ENCODE data around the gene CAMKK2. TPM values are rescaled to one million over a fixed set of nuclear protein-coding genes. Genes with fewer than 3 reads are reported as not detected.
"Not testable (repeated sequence)": the region's sequence is repeated elsewhere in the genome, so short reads cannot be mapped to it uniquely, and the experiment has no call there.

The CAMKK2 gene
- total RNA-seq, 1 experiment from 2014 or later, result 39.4 TPM

GRCh38 chr12:121259074-121259473, 37.4 kb downstream of the CAMKK2 start:
- in situ Hi-C loops (cut with HindIII; ENCODE audit: low pct_unique_long_range_greater_than_20kb, low sequenced_read_pairs), result no loop called here
- DNase-seq (ENCODE audit: low read depth), result no peak

DNA sequence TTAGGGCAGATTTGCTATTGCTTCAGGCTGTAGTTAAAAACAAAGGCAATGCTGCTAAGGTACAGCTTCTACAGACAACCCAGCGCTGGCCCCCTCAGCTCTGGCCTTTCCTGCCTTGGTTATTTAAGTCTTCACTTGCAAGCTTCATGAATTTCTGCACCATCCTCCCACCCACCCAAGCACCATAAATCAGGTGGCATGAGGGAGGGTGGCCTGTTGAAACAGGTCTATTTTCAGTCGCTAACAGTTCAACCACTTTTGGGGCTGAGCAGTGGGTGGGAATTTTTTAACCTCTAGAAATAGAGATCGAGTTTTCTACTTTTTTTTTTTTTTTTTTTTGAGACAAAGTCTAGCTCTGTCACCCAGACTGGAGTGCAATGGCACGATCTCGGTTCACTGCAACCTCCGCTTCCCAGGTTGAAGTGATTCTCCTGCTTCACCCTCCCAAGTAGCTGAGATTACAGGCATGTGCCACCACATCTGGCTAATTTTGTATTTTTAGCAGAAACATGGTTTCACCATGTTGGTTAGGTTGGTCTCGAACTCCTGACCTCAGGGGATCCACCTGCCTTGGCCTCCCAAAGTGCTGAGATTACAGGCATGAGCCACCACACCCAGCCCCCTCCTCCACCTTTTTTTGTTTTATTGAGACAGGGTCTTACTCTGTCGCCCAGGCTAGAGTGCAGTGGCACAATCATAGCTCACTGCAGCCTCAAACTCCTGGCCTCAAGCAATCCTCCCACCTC, 38.6 kb downstream of the CAMKK2 start:
- DNase-seq (ENCODE audit: low read depth); in situ Hi-C loops (cut with HindIII; ENCODE audit: low pct_unique_long_range_greater_than_20kb, low sequenced_read_pairs): not testable (repeated sequence)

- in situ Hi-C loops (cut with HindIII; ENCODE audit: low pct_unique_long_range_greater_than_20kb, low sequenced_read_pairs), result no loop called here
- DNase-seq (ENCODE audit: low read depth), result no peak
Measured at GRCh38 chr12:121255433-121255832, 41.1 kb downstream of the CAMKK2 start.

- in situ Hi-C loops (cut with HindIII; ENCODE audit: low pct_unique_long_range_greater_than_20kb, low sequenced_read_pairs), result no loop called here
- no peak for DNase-seq (ENCODE audit: low read depth)
Measured at GRCh38 chr12:121253638-121254335, 42.7 kb downstream of the CAMKK2 start.

GRCh38 chr12:121252712-121253345, 43.7 kb downstream of the CAMKK2 start:
- no peak for DNase-seq (ENCODE audit: low read depth)
- in situ Hi-C loops (cut with HindIII; ENCODE audit: low pct_unique_long_range_greater_than_20kb, low sequenced_read_pairs), result no loop called here

DNA sequence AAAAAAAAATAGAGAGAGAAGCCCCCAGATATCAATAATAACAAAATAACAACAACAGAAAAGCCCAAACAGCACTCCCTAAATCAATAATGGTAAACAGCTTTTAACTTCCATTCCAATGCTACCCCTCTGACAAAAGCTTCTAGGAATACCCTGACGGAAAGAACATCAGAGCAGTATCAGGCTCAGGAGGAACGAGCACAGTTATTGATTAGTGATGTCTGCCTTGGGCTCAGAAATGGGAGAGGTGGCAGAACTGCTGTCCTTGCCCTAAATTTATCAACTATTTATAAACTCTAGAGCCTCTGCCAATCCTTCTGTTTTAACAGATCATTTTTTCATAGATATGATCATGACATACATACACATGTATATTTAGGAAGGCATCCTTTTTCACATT, 44.7 kb downstream of the CAMKK2 start:
- no peak for DNase-seq (ENCODE audit: low read depth)
- in situ Hi-C loops (cut with HindIII; ENCODE audit: low pct_unique_long_range_greater_than_20kb, low sequenced_read_pairs), result no loop called here

DNA sequence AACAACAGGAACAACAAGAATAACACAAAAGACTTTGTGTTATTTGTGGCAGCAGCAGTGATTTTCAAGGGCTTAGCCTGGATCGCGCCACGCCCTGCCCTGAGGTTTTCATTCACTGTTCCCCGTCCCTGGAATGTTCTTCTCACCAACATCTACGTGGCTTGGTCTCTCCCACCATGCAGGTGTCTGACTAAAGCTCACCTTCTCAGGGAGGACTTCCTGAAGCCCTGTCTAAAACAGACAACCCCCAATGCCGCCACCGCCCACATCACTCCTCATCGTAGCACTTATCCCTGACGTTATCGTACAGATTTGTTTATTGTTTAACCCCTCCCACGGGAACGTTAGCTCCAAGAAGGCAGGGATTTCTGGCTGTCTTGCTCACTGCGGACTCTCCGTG, 46.1 kb downstream of the CAMKK2 start:
- in situ Hi-C loops (cut with HindIII; ENCODE audit: low pct_unique_long_range_greater_than_20kb, low sequenced_read_pairs), result no loop called here

DNA sequence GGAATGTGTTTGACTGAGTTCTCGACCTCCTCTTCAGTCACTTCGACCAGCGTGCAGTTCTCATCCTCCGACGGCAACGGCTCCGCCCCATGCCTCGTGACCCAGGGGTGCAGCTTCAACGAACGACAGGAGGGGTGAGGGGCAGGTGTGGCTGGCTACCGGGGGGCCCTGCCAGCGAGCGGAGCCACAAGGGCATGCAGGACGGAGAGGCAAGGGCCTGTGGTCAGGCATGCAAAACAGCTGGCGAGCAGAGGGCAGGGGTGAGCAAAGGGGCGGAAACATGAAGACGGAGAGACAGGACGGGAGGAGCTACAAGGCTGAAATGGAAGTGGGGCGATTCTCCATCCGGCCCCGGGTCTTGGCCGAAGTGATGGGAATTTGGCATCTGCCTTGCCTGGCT, 47.9 kb downstream of the CAMKK2 start:
- in situ Hi-C loops (cut with HindIII; ENCODE audit: low pct_unique_long_range_greater_than_20kb, low sequenced_read_pairs), result no loop called here

More for the DNA sequence above, 46.1 kb downstream of the CAMKK2 start:
- no peak for DNase-seq (ENCODE audit: low read depth)

DNA sequence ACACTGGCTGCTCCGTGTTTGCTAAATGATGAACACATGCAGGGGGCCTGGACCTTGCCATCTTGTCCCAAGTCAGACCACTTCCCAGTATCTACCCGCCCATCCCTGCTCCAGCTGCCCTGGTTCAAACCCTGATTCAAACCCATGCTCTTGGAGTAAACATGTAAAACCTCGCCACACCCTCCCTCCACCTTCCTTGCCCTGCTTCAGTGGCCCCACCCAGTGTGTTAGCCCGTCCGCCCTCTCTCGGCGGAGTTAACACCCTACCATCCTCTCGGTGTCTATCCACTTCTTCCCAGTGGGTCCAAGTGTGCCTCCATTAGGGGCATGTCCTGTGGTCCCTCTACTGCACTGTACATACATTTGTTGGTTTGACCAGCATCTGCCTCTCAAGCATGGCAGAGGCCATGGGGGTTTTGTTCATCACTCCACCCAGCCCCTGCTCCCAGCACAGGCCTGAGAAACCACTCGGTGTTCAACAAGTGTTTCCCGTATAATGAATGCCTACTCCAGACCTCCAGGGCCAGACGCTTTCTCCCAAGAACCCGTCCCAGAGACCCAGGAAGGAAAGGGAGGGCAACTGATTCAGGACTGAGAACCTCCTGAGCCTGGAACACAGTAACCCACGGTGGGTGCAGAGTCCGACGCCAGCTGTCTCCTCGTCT, 49.5 kb downstream of the CAMKK2 start:
- in situ Hi-C loops (cut with HindIII; ENCODE audit: low pct_unique_long_range_greater_than_20kb, low sequenced_read_pairs), result no loop called here
- DNase-seq (ENCODE audit: low read depth), result no peak

More for the DNA sequence above, 47.9 kb downstream of the CAMKK2 start:
- no peak for DNase-seq (ENCODE audit: low read depth)

GRCh38 chr12:121245951-121246350, 50.6 kb downstream of the CAMKK2 start:
- no peak for DNase-seq (ENCODE audit: low read depth)
- in situ Hi-C loops (cut with HindIII; ENCODE audit: low pct_unique_long_range_greater_than_20kb, low sequenced_read_pairs), result no loop called here

GRCh38 chr12:121245031-121245430, 51.5 kb downstream of the CAMKK2 start:
- DNase-seq (ENCODE audit: low read depth), result no peak
- in situ Hi-C loops (cut with HindIII; ENCODE audit: low pct_unique_long_range_greater_than_20kb, low sequenced_read_pairs), result no loop called here

- DNase-seq (ENCODE audit: low read depth), result no peak
- in situ Hi-C loops (cut with HindIII; ENCODE audit: low pct_unique_long_range_greater_than_20kb, low sequenced_read_pairs), result no loop called here
Measured at GRCh38 chr12:121241156-121241970, 55.1 kb downstream of the CAMKK2 start.

DNA sequence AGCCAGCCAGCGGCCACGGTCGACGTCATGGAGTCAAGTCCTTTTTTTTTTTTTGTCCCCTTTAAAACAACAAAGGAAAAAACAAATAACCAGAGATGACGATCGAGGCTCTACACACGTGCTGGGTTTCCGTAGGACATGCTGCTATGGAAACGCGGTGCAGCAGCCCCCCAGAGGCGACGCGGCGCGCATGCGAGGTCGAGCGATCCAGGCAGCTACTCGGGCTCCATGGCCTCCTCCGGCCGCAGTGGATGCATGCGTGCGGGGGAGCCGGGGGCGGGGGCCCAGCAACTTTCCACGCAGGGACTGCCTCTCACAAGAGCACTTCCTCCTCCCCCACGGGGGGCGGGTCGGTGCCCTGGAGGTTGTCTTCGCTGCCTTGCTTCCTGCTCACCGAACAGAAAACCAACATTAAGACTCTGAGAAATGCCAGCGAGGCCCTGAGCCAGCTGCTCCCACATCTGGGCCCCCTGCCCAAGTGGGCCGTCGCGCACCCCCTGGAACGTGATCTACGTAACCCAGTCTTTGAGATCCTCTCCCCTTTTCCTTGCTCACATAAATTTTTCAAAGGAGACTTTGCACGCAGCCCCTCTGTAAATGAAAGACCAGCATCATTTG, 55.9 kb downstream of the CAMKK2 start:
- in situ Hi-C loops (cut with HindIII; ENCODE audit: low pct_unique_long_range_greater_than_20kb, low sequenced_read_pairs), result no loop called here
- DNase-seq (ENCODE audit: low read depth), result no peak

- in situ Hi-C loops (cut with HindIII; ENCODE audit: low pct_unique_long_range_greater_than_20kb, low sequenced_read_pairs), result no loop called here
- DNase-seq (ENCODE audit: low read depth), result no peak
Measured at GRCh38 chr12:121240062-121240420, 56.5 kb downstream of the CAMKK2 start.

GRCh38 chr12:121239351-121240061, 57.0 kb downstream of the CAMKK2 start:
- in situ Hi-C loops (cut with HindIII; ENCODE audit: low pct_unique_long_range_greater_than_20kb, low sequenced_read_pairs), result no loop called here

DNA sequence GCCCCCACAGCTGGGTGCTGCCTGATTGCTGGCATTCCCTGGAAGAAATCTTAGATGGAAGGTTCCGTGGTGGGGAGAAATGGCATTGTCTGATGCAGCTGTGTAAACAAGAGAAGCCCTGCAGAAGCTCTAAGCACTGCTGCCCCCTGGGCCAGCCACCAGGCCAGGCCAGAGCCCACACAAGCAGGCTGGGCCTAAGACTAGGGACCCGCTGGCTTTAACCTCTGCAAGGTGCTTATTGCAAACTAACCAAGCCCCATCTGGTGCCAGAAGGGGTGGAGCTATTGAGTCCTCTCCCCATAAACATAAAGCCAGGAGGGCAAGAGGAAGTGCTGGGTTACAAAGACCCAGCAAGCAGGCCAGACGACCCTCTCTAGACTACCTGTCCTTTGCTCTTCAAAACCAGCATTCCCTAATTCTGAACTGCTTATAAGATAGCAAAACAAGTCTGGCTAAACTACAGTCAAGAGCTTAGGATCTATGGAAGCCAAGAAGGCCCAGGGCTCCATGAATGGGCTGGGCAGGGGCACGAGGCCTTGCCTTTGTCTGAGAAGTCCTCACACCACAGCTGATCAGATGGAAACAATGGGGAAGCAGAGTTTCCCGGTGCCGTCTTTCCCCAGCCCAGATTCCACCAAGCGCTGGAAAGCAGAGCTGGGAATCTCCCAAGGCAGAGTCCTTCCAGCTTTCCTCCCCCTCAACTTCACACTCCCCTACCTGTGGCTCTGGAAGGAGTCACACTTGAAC, 57.7 kb downstream of the CAMKK2 start:
- in situ Hi-C loops (cut with HindIII; ENCODE audit: low pct_unique_long_range_greater_than_20kb, low sequenced_read_pairs), result no loop called here
- DNase-seq (ENCODE audit: low read depth), result no peak

More at GRCh38 chr12:121239351-121240061, 57.0 kb downstream of the CAMKK2 start:
- DNase-seq (ENCODE audit: low read depth), result no peak

Data from Caki2 (cell line).